IMR-90 (cell line): ENCODE results near the gene TESK2. TPM values are rescaled to one million over a fixed set of nuclear protein-coding genes. Genes with fewer than 3 reads are reported as not detected.

Experiments
- ATAC-seq: fragments of 200-7000 bp; cut with Tn5 transposase; 2 replicates; pipeline ENCODE4 v1.9.1; 2020; ENCODE audit warnings: low read depth, mild to moderate bottlenecking, moderate library complexity
- BruUV-seq: library from RNA; stranded (reverse); fragments of 400-500 nt; replicated peaks from 2 replicates; lab custom pipeline; 2021; lab: Mats Ljungman, UMichigan
- CTCF ChIA-PET: fragments of 300-600 bp; formaldehyde crosslinking; extraction: SDS; loops from one replicate; lab custom pipeline; 2021; ENCODE audit warnings: antibody characterized with exemption; lab: Yijun Ruan, JAX
- POLR2A ChIA-PET: fragments of 300-600 bp; sonication (Branson Sonifier 250); formaldehyde crosslinking; loops from one replicate; lab custom pipeline; 2022; ENCODE audit warnings: antibody characterized with exemption; ENCODE audit not compliant: unreplicated experiment; lab: Charles Lee
- DNase-seq: peaks from one replicate; pipeline ENCODE4 v3.0.0; 2013
- H2AFZ ChIP-seq: replicated peaks from 2 replicates; pipeline ENCODE3; 2013; ENCODE audit warnings: low read length, mild to moderate bottlenecking; ENCODE audit not compliant: poor library complexity
- H2AK5ac ChIP-seq: 2 replicates; pipeline ENCODE4 v1.6.1; 2013; ENCODE audit warnings: low read depth, low read length, inconsistent platforms
- H2AK9ac ChIP-seq: replicated peaks from 2 replicates; pipeline ENCODE3; 2013; ENCODE audit warnings: mild to moderate bottlenecking, low read depth, low read length, moderate library complexity; ENCODE audit not compliant: poor library complexity
- H2BK120ac ChIP-seq: 2 replicates; pipeline ENCODE4 v1.6.1; 2013; ENCODE audit warnings: low read depth, low read length, inconsistent platforms
- H2BK15ac ChIP-seq: 3 replicates; pipeline ENCODE4 v1.6.1; 2013; ENCODE audit warnings: low read depth, low read length, inconsistent platforms
- H2BK20ac ChIP-seq: 2 replicates; pipeline ENCODE4 v1.6.1; 2013; ENCODE audit warnings: low read depth, mild to moderate bottlenecking, inconsistent platforms, low read length, moderate library complexity
- H2BK5ac ChIP-seq: 2 replicates; pipeline ENCODE4 v1.6.1; 2013; ENCODE audit warnings: mild to moderate bottlenecking, low read depth, low read length, inconsistent platforms; ENCODE audit not compliant: poor library complexity, severe bottlenecking
- H3K14ac ChIP-seq: replicated peaks from 2 replicates; pipeline ENCODE4 v1.6.1; 2013; ENCODE audit warnings: low read depth, low read length, inconsistent platforms
- H3K18ac ChIP-seq: 2 replicates; pipeline ENCODE4 v1.6.1; 2013; ENCODE audit warnings: low read depth, low read length, control low read depth
- H3K23ac ChIP-seq: 2 replicates; pipeline ENCODE4 v1.6.1; 2013; ENCODE audit warnings: low read depth, low read length, inconsistent platforms
- H3K27ac ChIP-seq: 2 replicates; pipeline ENCODE4 v1.5.1; 2013; ENCODE audit warnings: mild to moderate bottlenecking, control low read depth, low read length; ENCODE audit not compliant: insufficient read depth
- H3K27me3 ChIP-seq: 2 replicates; pipeline ENCODE4 v1.6.1; 2013; ENCODE audit warnings: low read length; ENCODE audit not compliant: control insufficient read depth, insufficient read depth
- H3K36me3 ChIP-seq: 2 replicates; pipeline ENCODE4 v1.6.1; 2013; ENCODE audit warnings: low read length, mixed read lengths; ENCODE audit not compliant: control insufficient read depth, insufficient read depth
- H3K4ac ChIP-seq: 2 replicates; pipeline ENCODE4 v1.6.1; 2013; ENCODE audit warnings: low read depth, low read length, inconsistent platforms
- H3K4me1 ChIP-seq: 2 replicates; pipeline ENCODE4 v1.6.1; 2013; ENCODE audit warnings: low read length, mixed read lengths; ENCODE audit not compliant: control insufficient read depth, insufficient read depth
- H3K4me2 ChIP-seq: 2 replicates; pipeline ENCODE4 v1.6.1; 2013; ENCODE audit warnings: low read depth, mild to moderate bottlenecking, control low read depth, low read length, moderate library complexity
- H3K4me3 ChIP-seq: 2 replicates; pipeline ENCODE4 v1.5.1; 2013; ENCODE audit warnings: low read depth, mild to moderate bottlenecking, control low read depth, low read length, moderate library complexity; ENCODE audit not compliant: insufficient read depth
- H3K56ac ChIP-seq: 2 replicates; pipeline ENCODE4 v1.6.1; 2013; ENCODE audit warnings: low read length, inconsistent platforms; ENCODE audit not compliant: insufficient read depth; ENCODE audit errors: extremely low read depth
- H3K79me1 ChIP-seq, 2 experiments: 2 replicates each; pipeline ENCODE4 v1.6.1; 2013; ENCODE audit warnings: low read length in 2 of 2, inconsistent platforms in 1 of 2, low read depth in 1 of 2
- H3K9ac ChIP-seq: 2 replicates; pipeline ENCODE4 v1.6.1; 2013; ENCODE audit warnings: low read depth, low read length, control low read depth
- H3K9me1 ChIP-seq: 2 replicates; pipeline ENCODE4 v1.6.1; 2013; ENCODE audit warnings: low read length, inconsistent platforms; ENCODE audit not compliant: insufficient read depth
- H3K9me3 ChIP-seq: 2 replicates; pipeline ENCODE4 v1.6.1; 2013; ENCODE audit warnings: low read length; ENCODE audit not compliant: control insufficient read depth, insufficient read depth
- H4K20me1 ChIP-seq: 2 replicates; pipeline ENCODE4 v1.6.1; 2013; ENCODE audit warnings: low read length, inconsistent platforms; ENCODE audit not compliant: insufficient read depth
- H4K5ac ChIP-seq: 2 replicates; pipeline ENCODE4 v1.6.1; 2013; ENCODE audit warnings: mild to moderate bottlenecking, low read depth, low read length, control low read depth
- H4K8ac ChIP-seq, 2 experiments: 2 replicates each; pipeline ENCODE4 v1.6.1; 2013; ENCODE audit warnings: low read depth in 2 of 2, low read length in 2 of 2, control low read depth in 1 of 2, inconsistent platforms in 1 of 2
- H4K91ac ChIP-seq: 2 replicates; pipeline ENCODE4 v1.6.1; 2013; ENCODE audit warnings: low read depth, low read length, inconsistent platforms; ENCODE audit not compliant: insufficient read depth
- BHLHE40 ChIP-seq: fragments of 150-350 bp; IDR thresholded peaks from 2 replicates; pipeline ENCODE4 v1.6.1; 2016; ENCODE audit warnings: mild to moderate bottlenecking, low read depth, low read length
- CEBPB ChIP-seq: IDR thresholded peaks from 2 replicates; pipeline ENCODE4 v1.6.1; 2012; ENCODE audit warnings: low read depth, low read length, improper control_type of control experiment
- CHD1 ChIP-seq: IDR thresholded peaks from 2 replicates; pipeline ENCODE4 v1.6.1; 2012; ENCODE audit warnings: low read depth, low read length, improper control_type of control experiment
- ELK1 ChIP-seq: fragments of 150-350 bp; IDR thresholded peaks from 2 replicates; pipeline ENCODE4 v1.6.1; 2016; ENCODE audit warnings: low read depth, mild to moderate bottlenecking, low read length, moderate library complexity, borderline replicate concordance
- FOS ChIP-seq: fragments of 150-350 bp; IDR thresholded peaks from 2 replicates; pipeline ENCODE4 v1.6.1; 2016; ENCODE audit warnings: low read depth, low read length
- MAFK ChIP-seq: IDR thresholded peaks from 2 replicates; pipeline ENCODE4 v1.6.1; 2012; ENCODE audit warnings: low read depth, low read length, improper control_type of control experiment
- MAZ ChIP-seq: IDR thresholded peaks from 2 replicates; pipeline ENCODE4 v1.6.1; 2012; ENCODE audit warnings: low read depth, mild to moderate bottlenecking, low read length, improper control_type of control experiment, moderate library complexity, borderline replicate concordance
- MXI1 ChIP-seq: IDR thresholded peaks from 2 replicates; pipeline ENCODE4 v1.6.1; 2012; ENCODE audit warnings: low read depth, mild to moderate bottlenecking, low read length, moderate library complexity, borderline replicate concordance
- NFE2L2 ChIP-seq: fragments of 150-350 bp; IDR thresholded peaks from 2 replicates; pipeline ENCODE4 v1.6.1; 2016; ENCODE audit warnings: low read depth, mild to moderate bottlenecking, low read length
- POLR2A ChIP-seq: IDR thresholded peaks from 2 replicates; pipeline ENCODE4 v1.6.1; 2012; ENCODE audit warnings: mild to moderate bottlenecking, low read depth, low read length
- RAD21 ChIP-seq: IDR thresholded peaks from 2 replicates; pipeline ENCODE4 v1.6.1; 2012; ENCODE audit warnings: low read length, improper control_type of control experiment
- RCOR1 ChIP-seq: IDR thresholded peaks from 2 replicates; pipeline ENCODE4 v1.6.1; 2012; ENCODE audit warnings: mild to moderate bottlenecking, low read length, improper control_type of control experiment; ENCODE audit not compliant: insufficient replicate concordance
- RFX5 ChIP-seq: IDR thresholded peaks from 2 replicates; pipeline ENCODE4 v1.8.0; 2012; ENCODE audit warnings: low read depth, mild to moderate bottlenecking, low read length, moderate library complexity
- SMC3 ChIP-seq: fragments of 150-350 bp; IDR thresholded peaks from 2 replicates; pipeline ENCODE4 v1.6.1; 2016; ENCODE audit warnings: low read depth, mild to moderate bottlenecking, antibody characterized with exemption, low read length, moderate library complexity
- WGBS, 2 experiments: methylation state at CpG; one replicate each; pipeline versions ENCODE4 v1.1.5 to v1.1.7; 2013; ENCODE audit warnings: missing lambda C conversion rate in 2 of 2; ENCODE audit not compliant: insufficient read length in 1 of 2; ENCODE audit errors: extremely low coverage in 2 of 2; 5-methylcytosine and 5-hydroxymethylcytosine counted together
- dilution Hi-C: fragments of 300-500 bp; cut with HindIII; formaldehyde crosslinking; loops from one replicate; pipeline ENCODE4 v1.14.3; 2018; ENCODE audit warnings: low sequenced_read_pairs; ENCODE audit not compliant: unreplicated experiment
- in situ Hi-C: fragments of 300-500 bp; cut with MboI; formaldehyde crosslinking; loops from 3 replicates; pipeline ENCODE4 v1.14.3; 2019; ENCODE audit warnings: low sequenced_read_pairs, inconsistent platforms, mixed read lengths
- intact Hi-C: fragments of 100-400 bp; cut with micrococcal nuclease; formaldehyde crosslinking; loops from 2 replicates; pipeline ENCODE4 v1.10.0; 2022
- polyA plus RNA-seq, 3 experiments: library from polyadenylated mRNA; depleted of rRNA; stranded (reverse); fragments of >200 nt; gene quantifications; 2 replicates each; pipeline ENCODE4 v1.2.3, GENCODE V29; 2012; ENCODE audit warnings: low replicate concordance in 1 of 3
- total RNA-seq: library from RNA; depleted of rRNA; stranded (reverse); fragments of >200 nt; gene quantifications from 2 replicates; pipeline ENCODE4 v1.2.3, GENCODE V29; 2012
- TF ChIP-seq, protein P1 (sequence below): fragments of 150-350 bp; IDR thresholded peaks from 2 replicates; pipeline ENCODE4 v1.6.1; 2017; ENCODE audit warnings: mild to moderate bottlenecking, antibody characterized with exemption, low read length, low read depth
- TF ChIP-seq, protein P2 (sequence below): conservative IDR thresholded peaks from 2 replicates; pipeline ENCODE4 v1.5.1; 2012; ENCODE audit warnings: mild to moderate bottlenecking, low read depth, low read length, improper control_type of control experiment

Gene TESK2
- total and polyA plus RNA-seq, 2 of the 4 experiments (the other 2 are of a cell fraction) = 0.90 to 1.3 TPM

- intact Hi-C loops = loop anchor here (10.0 kb wide), 1 partner anchor 500 kb away; the partner anchor contains the start of genes BTBD19, DYNLT4 and PLK3
- 88% methylated on average over 5 of the region's 10 CpGs; no CpG with 5 or more reads in 1 of the 2 experiments for WGBS, 2 experiments
Measured at GRCh38 chr1:45305231-45305630, 185.7 kb downstream of the TESK2 start.

More at GRCh38 chr1:45305231-45305630, 185.7 kb downstream of the TESK2 start:
- ChIA-PET POLR2A (no interaction called here), CTCF (no interaction called here)
- Histone ChIP-seq H2BK15ac (no peak overlapping the region), H3K79me1 (peaks cover 0 to 11% of the 10 kb centered on the region in 2 experiments; a peak in 2 of 4 replicates), H3K9me3 (no peaks in the 10 kb centered on the region), H3K4me2 (no peak overlapping the region), H2AFZ (no peak overlapping the region), H3K27me3 (no peaks in the 10 kb centered on the region), H2AK9ac (no peak overlapping the region), H3K9ac (no peak overlapping the region), H3K27ac (no peak overlapping the region), H3K4me3 (no peak overlapping the region), H3K18ac (no peak overlapping the region), H4K8ac (no peak overlapping the region; a peak in 1 of 4 replicates), H3K4me1 (peaks cover 4% of the 10 kb centered on the region; the same call in 1 of the 2 replicates), H4K5ac (no peak overlapping the region), H3K4ac (no peak overlapping the region), H3K14ac (no peak overlapping the region), H4K20me1 (no peaks in the 10 kb centered on the region), H3K9me1 (no peaks in the 10 kb centered on the region), H2BK20ac (no peak overlapping the region), H2BK5ac (no peak overlapping the region), H3K23ac (no peak overlapping the region), H4K91ac (no peak overlapping the region), H3K56ac (no peak overlapping the region), H2AK5ac (no peak overlapping the region), H3K36me3 (no peaks in the 10 kb centered on the region), H2BK120ac (no peak overlapping the region)
- dilution Hi-C loops (no loop called here), in situ Hi-C loops (loop anchor here (10.0 kb wide), 1 partner anchor 470 kb away; no protein-coding TSS in a partner anchor)
- TF ChIP-seq BHLHE40 = no peak
- TF ChIP-seq RCOR1 = no peak
- no peak for TF ChIP-seq CEBPB
- no peak for TF ChIP-seq MXI1
- no peak for TF ChIP-seq RAD21
- TF ChIP-seq, protein P1, sequence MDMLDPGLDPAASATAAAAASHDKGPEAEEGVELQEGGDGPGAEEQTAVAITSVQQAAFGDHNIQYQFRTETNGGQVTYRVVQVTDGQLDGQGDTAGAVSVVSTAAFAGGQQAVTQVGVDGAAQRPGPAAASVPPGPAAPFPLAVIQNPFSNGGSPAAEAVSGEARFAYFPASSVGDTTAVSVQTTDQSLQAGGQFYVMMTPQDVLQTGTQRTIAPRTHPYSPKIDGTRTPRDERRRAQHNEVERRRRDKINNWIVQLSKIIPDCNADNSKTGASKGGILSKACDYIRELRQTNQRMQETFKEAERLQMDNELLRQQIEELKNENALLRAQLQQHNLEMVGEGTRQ = no peak
- TF ChIP-seq NFE2L2 = no peak
- TF ChIP-seq ELK1 = no peak
- TF ChIP-seq POLR2A = no peak
- TF ChIP-seq FOS = no peak
- TF ChIP-seq MAFK = no peak
- TF ChIP-seq MAZ = no peak
- TF ChIP-seq, protein P2, sequence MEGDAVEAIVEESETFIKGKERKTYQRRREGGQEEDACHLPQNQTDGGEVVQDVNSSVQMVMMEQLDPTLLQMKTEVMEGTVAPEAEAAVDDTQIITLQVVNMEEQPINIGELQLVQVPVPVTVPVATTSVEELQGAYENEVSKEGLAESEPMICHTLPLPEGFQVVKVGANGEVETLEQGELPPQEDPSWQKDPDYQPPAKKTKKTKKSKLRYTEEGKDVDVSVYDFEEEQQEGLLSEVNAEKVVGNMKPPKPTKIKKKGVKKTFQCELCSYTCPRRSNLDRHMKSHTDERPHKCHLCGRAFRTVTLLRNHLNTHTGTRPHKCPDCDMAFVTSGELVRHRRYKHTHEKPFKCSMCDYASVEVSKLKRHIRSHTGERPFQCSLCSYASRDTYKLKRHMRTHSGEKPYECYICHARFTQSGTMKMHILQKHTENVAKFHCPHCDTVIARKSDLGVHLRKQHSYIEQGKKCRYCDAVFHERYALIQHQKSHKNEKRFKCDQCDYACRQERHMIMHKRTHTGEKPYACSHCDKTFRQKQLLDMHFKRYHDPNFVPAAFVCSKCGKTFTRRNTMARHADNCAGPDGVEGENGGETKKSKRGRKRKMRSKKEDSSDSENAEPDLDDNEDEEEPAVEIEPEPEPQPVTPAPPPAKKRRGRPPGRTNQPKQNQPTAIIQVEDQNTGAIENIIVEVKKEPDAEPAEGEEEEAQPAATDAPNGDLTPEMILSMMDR = no peak
- no peak for TF ChIP-seq RFX5
- TF ChIP-seq CHD1 = no peak
- no peak for TF ChIP-seq SMC3
- BruUV-seq = no TSS peak
- no peak for ATAC-seq
- DNase-seq = no peak
